Keratinocyte (primary cell): ENCODE data around the gene SNAP29. TPM values are rescaled to one million over a fixed set of nuclear protein-coding genes. Genes with fewer than 3 reads are reported as not detected.
A peak's percentile ranks its signal among the peaks of the same experiment; 100 is the strongest.

Experiments used
- DNase-seq: peaks from one replicate; pipeline ENCODE4 v3.0.0-alpha.2; 2011; ENCODE audit warnings: low read depth, missing footprints, low spot score
- FAIRE-seq: peaks from 2 replicates; lab custom pipeline; 2011; peaks lifted over from hg19 to GRCh38; lab: Jason Lieb, UNC
- H2AFZ ChIP-seq: 2 replicates; pipeline ENCODE4 v1.6.0; 2012; ENCODE audit warnings: low read length, control low read depth, inconsistent platforms; ENCODE audit not compliant: control insufficient read depth
- H3K27ac ChIP-seq: 2 replicates; pipeline ENCODE4 v1.5.1; 2011; ENCODE audit warnings: low read length; ENCODE audit not compliant: control insufficient read depth, insufficient read depth
- H3K27me3 ChIP-seq: 3 replicates; pipeline ENCODE4 v1.6.0; 2011; ENCODE audit warnings: low read length; ENCODE audit not compliant: control insufficient read depth, insufficient read depth; ENCODE audit errors: extremely low read depth
- H3K36me3 ChIP-seq, 2 experiments: 2 replicates in 1 of 2; 3 replicates in 1 of 2; pipeline ENCODE4 v1.5.1; 2011; ENCODE audit warnings: low read length in 2 of 2, mild to moderate bottlenecking in 1 of 2; ENCODE audit not compliant: control insufficient read depth in 2 of 2, insufficient read depth in 2 of 2; ENCODE audit errors: extremely low read depth in 1 of 2
- H3K4me1 ChIP-seq: 3 replicates; pipeline ENCODE4 v1.5.1; 2011; ENCODE audit warnings: low read length; ENCODE audit not compliant: control insufficient read depth, insufficient read depth; ENCODE audit errors: extremely low read depth
- H3K4me2 ChIP-seq: 3 replicates; pipeline ENCODE4 v1.6.0; 2011; ENCODE audit warnings: low read depth, low read length; ENCODE audit not compliant: control insufficient read depth, insufficient read depth; ENCODE audit errors: extremely low read depth
- H3K4me3 ChIP-seq, 3 experiments: fragments of 200-600 bp in 1 of 3; sonication (generic) in 1 of 3; 2 replicates in 2 of 3; 3 replicates in 1 of 3; pipeline ENCODE4 v1.5.1; 2011 to 2016; ENCODE audit warnings: low read length in 3 of 3, mild to moderate bottlenecking in 3 of 3, control low read depth in 2 of 3, inconsistent platforms in 1 of 3, low read depth in 1 of 3, mixed read lengths in 1 of 3, mixed run types in 1 of 3, moderate library complexity in 1 of 3; ENCODE audit not compliant: control insufficient read depth in 2 of 3, insufficient read depth in 2 of 3; ENCODE audit errors: extremely low read depth in 1 of 3
- H3K79me2 ChIP-seq: 2 replicates; pipeline ENCODE4 v1.6.0; 2012; ENCODE audit warnings: low read length; ENCODE audit not compliant: control insufficient read depth, insufficient read depth
- H3K9ac ChIP-seq: 3 replicates; pipeline ENCODE4 v1.6.0; 2011; ENCODE audit warnings: low read length; ENCODE audit not compliant: control insufficient read depth, insufficient read depth; ENCODE audit errors: extremely low read depth
- H3K9me1 ChIP-seq: 3 replicates; pipeline ENCODE4 v1.6.0; 2011; ENCODE audit warnings: low read length; ENCODE audit not compliant: control insufficient read depth, insufficient read depth; ENCODE audit errors: extremely low read depth
- H3K9me3 ChIP-seq: 2 replicates; pipeline ENCODE4 v1.5.1; 2012; ENCODE audit warnings: low read depth, low read length; ENCODE audit not compliant: control insufficient read depth
- H4K20me1 ChIP-seq: 3 replicates; pipeline ENCODE4 v1.6.0; 2011; ENCODE audit warnings: low read length; ENCODE audit not compliant: control insufficient read depth, insufficient read depth; ENCODE audit errors: extremely low read depth
- EZH2 ChIP-seq: IDR thresholded peaks from one replicate; pipeline ENCODE4 v1.6.1; 2012; ENCODE audit warnings: inconsistent platforms, mild to moderate bottlenecking, low read length, moderate library complexity
- dilution Hi-C: fragments of 300-500 bp; cut with MboI; formaldehyde crosslinking; loops from one replicate; pipeline ENCODE4 v1.7.0; 2020; ENCODE audit warnings: low sequenced_read_pairs; ENCODE audit not compliant: extremely low pct_ligation_motif_present
- polyA plus RNA-seq, 5 experiments: library from polyadenylated mRNA; depleted of rRNA in 3 of 5; stranded (reverse) in 3 of 5; stranded (forward) in 1 of 5; unstranded in 1 of 5; fragments of >200 nt; gene quantifications; 1 replicate in 1 of 5; 2 replicates in 3 of 5; 3 replicates in 1 of 5; pipeline versions ENCODE4 v1.2.1 to v1.2.3, GENCODE V29; 2011 to 2012; ENCODE audit warnings: missing spikeins in 2 of 5, low read depth in 1 of 5, low replicate concordance in 1 of 5
- TF ChIP-seq, protein P1 (sequence below), 3 experiments: IDR thresholded peaks in 1 of 3; conservative IDR thresholded peaks in 1 of 3; optimal IDR thresholded peaks in 1 of 3; 2 replicates in 2 of 3; 3 replicates in 1 of 3; pipeline versions ENCODE3 to v1.5.1; 2011; ENCODE audit warnings: low read length in 3 of 3, mild to moderate bottlenecking in 3 of 3, moderate library complexity in 2 of 3, control low read depth in 1 of 3, inconsistent platforms in 1 of 3; ENCODE audit not compliant: insufficient read depth in 2 of 3; ENCODE audit errors: extremely low read depth in 1 of 3

SNAP29 gene
- polyA plus RNA-seq, 1 donor (not counting 4 experiments of a cell fraction or from before 2014, with no cell fraction given): 36.5 TPM

DNA sequence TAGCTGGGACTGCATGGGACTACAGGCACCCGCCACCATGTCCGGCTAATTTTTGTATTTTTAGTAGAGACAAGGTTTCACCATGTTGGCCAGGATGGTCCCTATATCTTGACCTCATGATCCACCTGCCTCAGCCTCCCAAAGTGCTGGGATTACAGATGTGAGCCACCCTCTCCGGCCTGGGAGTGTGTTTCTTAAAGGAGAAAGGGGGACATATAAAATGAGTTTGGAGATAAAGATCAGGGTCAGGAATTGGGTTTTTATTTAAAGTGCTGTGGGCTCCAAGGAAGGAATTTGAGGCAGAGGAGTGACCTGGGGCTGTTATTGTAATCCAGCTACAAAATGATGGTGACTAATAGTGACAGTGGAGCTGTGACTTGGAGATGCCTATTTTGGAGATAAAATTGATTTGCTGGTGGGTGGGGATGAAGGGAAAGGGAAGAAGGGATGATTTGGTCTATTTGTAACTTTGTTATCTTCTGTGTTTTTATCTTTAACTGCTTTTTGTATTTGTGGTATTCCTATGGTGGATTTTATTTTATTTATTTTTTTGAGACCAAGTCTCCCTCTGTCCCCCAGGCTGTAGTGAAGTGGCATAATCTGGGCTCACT, 63.4 kb downstream of the SNAP29 start:
- DNase-seq (no peak), FAIRE-seq (no peak)
- Histone ChIP-seq H3K4me2 (peak overlapping the region; percentile 43), H4K20me1 (peaks cover 36% of the 10 kb centered on the region), H2AFZ (no peak overlapping the region), H3K79me2 (peaks cover 99% of the 10 kb centered on the region), H3K9me1 (no peaks in the 10 kb centered on the region), H3K4me1 (peaks cover 21% of the 10 kb centered on the region), H3K4me3 (no peak overlapping the region), H3K9me3 (no peaks in the 10 kb centered on the region), H3K27me3 (no peaks in the 10 kb centered on the region), H3K27ac (no peak overlapping the region), H3K9ac (no peak overlapping the region), H3K36me3 (peaks cover 1 to 5% of the 10 kb centered on the region in 2 experiments)
- dilution Hi-C loops: no loop called here
- TF ChIP-seq, protein P1, sequence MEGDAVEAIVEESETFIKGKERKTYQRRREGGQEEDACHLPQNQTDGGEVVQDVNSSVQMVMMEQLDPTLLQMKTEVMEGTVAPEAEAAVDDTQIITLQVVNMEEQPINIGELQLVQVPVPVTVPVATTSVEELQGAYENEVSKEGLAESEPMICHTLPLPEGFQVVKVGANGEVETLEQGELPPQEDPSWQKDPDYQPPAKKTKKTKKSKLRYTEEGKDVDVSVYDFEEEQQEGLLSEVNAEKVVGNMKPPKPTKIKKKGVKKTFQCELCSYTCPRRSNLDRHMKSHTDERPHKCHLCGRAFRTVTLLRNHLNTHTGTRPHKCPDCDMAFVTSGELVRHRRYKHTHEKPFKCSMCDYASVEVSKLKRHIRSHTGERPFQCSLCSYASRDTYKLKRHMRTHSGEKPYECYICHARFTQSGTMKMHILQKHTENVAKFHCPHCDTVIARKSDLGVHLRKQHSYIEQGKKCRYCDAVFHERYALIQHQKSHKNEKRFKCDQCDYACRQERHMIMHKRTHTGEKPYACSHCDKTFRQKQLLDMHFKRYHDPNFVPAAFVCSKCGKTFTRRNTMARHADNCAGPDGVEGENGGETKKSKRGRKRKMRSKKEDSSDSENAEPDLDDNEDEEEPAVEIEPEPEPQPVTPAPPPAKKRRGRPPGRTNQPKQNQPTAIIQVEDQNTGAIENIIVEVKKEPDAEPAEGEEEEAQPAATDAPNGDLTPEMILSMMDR (optimal IDR thresholded peaks at IDR 0.05 in 1 of 3, IDR thresholded peaks at IDR 0.05 in 1 of 3, conservative IDR thresholded peaks at IDR 0.05 in 1 of 3; ENCODE audit: extremely low read depth in 1 of 3, insufficient read depth in 2 of 3, low read length in 3 of 3): no peak
- TF ChIP-seq EZH2: no peak

DNA sequence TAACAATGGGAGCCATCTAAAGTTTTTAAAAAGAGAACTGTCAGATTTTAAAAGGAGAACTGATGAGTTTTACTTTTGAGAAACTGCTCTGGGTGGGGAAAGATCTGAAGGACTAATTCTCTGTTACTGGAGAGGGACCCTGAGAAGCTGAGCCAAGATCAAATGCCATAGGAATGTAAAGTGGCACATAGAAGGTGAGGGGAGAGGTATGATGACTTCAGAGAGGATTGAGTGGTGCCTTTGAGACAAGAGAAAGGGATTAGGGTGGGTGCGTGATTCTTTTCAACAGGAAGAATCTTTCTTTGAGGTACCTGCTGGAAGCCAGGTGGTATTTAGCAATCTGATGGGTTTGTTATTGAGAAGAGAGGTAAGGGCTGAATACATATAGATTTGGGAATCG, 67.4 kb downstream of the SNAP29 start:
- peaks cover under 1% of the 10 kb centered on the region for H3K9me1 ChIP-seq
- DNase-seq (no peak), FAIRE-seq (no peak)
- peaks cover 1 to 4% of the 10 kb centered on the region in 2 experiments for H3K36me3 ChIP-seq
- no peak overlapping the region for H3K4me2 ChIP-seq
- H3K4me3 ChIP-seq: no peak overlapping the region
- peaks cover 15% of the 10 kb centered on the region for H3K4me1 ChIP-seq
- H3K27ac ChIP-seq: no peak overlapping the region
- peaks cover 99% of the 10 kb centered on the region for H3K79me2 ChIP-seq
- H2AFZ ChIP-seq: no peak overlapping the region
- H3K9ac ChIP-seq: no peak overlapping the region
- TF ChIP-seq EZH2: no peak
- TF ChIP-seq, protein P1 (optimal IDR thresholded peaks at IDR 0.05 in 1 of 3, IDR thresholded peaks at IDR 0.05 in 1 of 3, conservative IDR thresholded peaks at IDR 0.05 in 1 of 3; ENCODE audit: extremely low read depth in 1 of 3, insufficient read depth in 2 of 3, low read length in 3 of 3): no peak
- dilution Hi-C loops: no loop called here
- H4K20me1 ChIP-seq: peaks cover 32% of the 10 kb centered on the region
- H3K9me3 ChIP-seq: no peaks in the 10 kb centered on the region
- H3K27me3 ChIP-seq: no peaks in the 10 kb centered on the region
